Trophoblast cell (in vitro differentiated cells and primary cell): ENCODE data around the gene NME1.
A peak's percentile ranks its signal among the peaks of the same experiment; 100 is the strongest.

Experiments used
- DNase-seq, 2 donors: peaks; one replicate each; pipeline ENCODE4 v3.0.0-alpha.2; 2016
- H2AFZ ChIP-seq: 2 replicates; pipeline ENCODE4 v1.6.1; 2013; ENCODE audit warnings: low read length, moderate library complexity, mild to moderate bottlenecking; ENCODE audit not compliant: insufficient read depth, poor library complexity
- H2AK5ac ChIP-seq: 2 replicates; pipeline ENCODE4 v1.6.1; 2013; ENCODE audit warnings: mild to moderate bottlenecking, low read length
- H2BK120ac ChIP-seq: 2 replicates; pipeline ENCODE4 v1.6.1; 2013; ENCODE audit warnings: low read length, mild to moderate bottlenecking, moderate library complexity; ENCODE audit not compliant: insufficient read depth, poor library complexity
- H2BK12ac ChIP-seq: 2 replicates; pipeline ENCODE4 v1.6.1; 2013; ENCODE audit warnings: mild to moderate bottlenecking, low read length, moderate library complexity
- H2BK5ac ChIP-seq: 2 replicates; pipeline ENCODE4 v1.6.1; 2013; ENCODE audit warnings: low read length, low read depth, moderate library complexity, mild to moderate bottlenecking; ENCODE audit not compliant: poor library complexity
- H3K14ac ChIP-seq: 2 replicates; pipeline ENCODE4 v1.6.1; 2013; ENCODE audit warnings: mild to moderate bottlenecking, low read length
- H3K18ac ChIP-seq: 2 replicates; pipeline ENCODE4 v1.6.1; 2013; ENCODE audit warnings: mild to moderate bottlenecking, low read length
- H3K23ac ChIP-seq: 2 replicates; pipeline ENCODE4 v1.6.1; 2013; ENCODE audit warnings: low read length
- H3K27ac ChIP-seq: 2 replicates; pipeline ENCODE4 v1.5.1; 2013; ENCODE audit warnings: low read depth, mild to moderate bottlenecking, inconsistent platforms, low read length, moderate library complexity
- H3K27me3 ChIP-seq: 2 replicates; pipeline ENCODE4 v1.6.1; 2013; ENCODE audit warnings: inconsistent platforms, mild to moderate bottlenecking, low read length, moderate library complexity; ENCODE audit not compliant: insufficient read depth
- H3K36me3 ChIP-seq, 2 experiments: 1 replicate in 1 of 2; 2 replicates in 1 of 2; pipeline ENCODE4 v1.6.1; 2013; ENCODE audit warnings: low read length in 2 of 2, mild to moderate bottlenecking in 2 of 2, moderate library complexity in 1 of 2; ENCODE audit not compliant: insufficient read depth in 2 of 2, control insufficient read depth in 1 of 2
- H3K4ac ChIP-seq: 2 replicates; pipeline ENCODE4 v1.6.1; 2013; ENCODE audit warnings: low read depth, mild to moderate bottlenecking, low read length, moderate library complexity
- H3K4me1 ChIP-seq, 2 experiments: 1 replicate in 1 of 2; 2 replicates in 1 of 2; pipeline ENCODE4 v1.6.1; 2013; ENCODE audit warnings: low read length in 2 of 2, mild to moderate bottlenecking in 2 of 2, moderate library complexity in 1 of 2; ENCODE audit not compliant: insufficient read depth in 2 of 2, control insufficient read depth in 1 of 2
- H3K4me2 ChIP-seq: 2 replicates; pipeline ENCODE4 v1.6.1; 2013; ENCODE audit warnings: inconsistent platforms, mild to moderate bottlenecking, low read length, moderate library complexity
- H3K4me3 ChIP-seq: 2 replicates; pipeline ENCODE4 v1.5.1; 2013; ENCODE audit warnings: mild to moderate bottlenecking, low read depth, low read length, inconsistent platforms
- H3K79me1 ChIP-seq: one replicate; pipeline ENCODE4 v1.6.1; 2013; ENCODE audit warnings: low read length
- H3K79me2 ChIP-seq: 2 replicates; pipeline ENCODE4 v1.6.1; 2013; ENCODE audit warnings: low read length, mild to moderate bottlenecking; ENCODE audit not compliant: control insufficient read depth, insufficient read depth, poor library complexity
- H3K9ac ChIP-seq: 2 replicates; pipeline ENCODE4 v1.6.1; 2013; ENCODE audit warnings: mild to moderate bottlenecking, low read length
- H3K9me3 ChIP-seq: 2 replicates; pipeline ENCODE4 v1.6.1; 2013; ENCODE audit warnings: low read depth, mild to moderate bottlenecking, control low read depth, inconsistent platforms, low read length; ENCODE audit not compliant: insufficient read depth
- H4K12ac ChIP-seq: 2 replicates; pipeline ENCODE4 v1.6.1; 2013; ENCODE audit warnings: low read depth, mild to moderate bottlenecking, low read length, moderate library complexity
- H4K8ac ChIP-seq: 2 replicates; pipeline ENCODE4 v1.6.1; 2013; ENCODE audit warnings: low read depth, mild to moderate bottlenecking, low read length, moderate library complexity
- H4K91ac ChIP-seq: one replicate; pipeline ENCODE4 v1.6.1; 2013; ENCODE audit warnings: low read depth, mild to moderate bottlenecking, low read length, moderate library complexity
- WGBS: extraction: QIAGEN DNeasy Blood & Tissue Kit; methylation state at CpG from one replicate; pipeline ENCODE4 v1.1.7; 2013; ENCODE audit warnings: missing lambda C conversion rate; ENCODE audit not compliant: insufficient read length, insufficient coverage; ENCODE audit errors: extremely low coverage; 5-methylcytosine and 5-hydroxymethylcytosine counted together

The NME1 gene

DNA sequence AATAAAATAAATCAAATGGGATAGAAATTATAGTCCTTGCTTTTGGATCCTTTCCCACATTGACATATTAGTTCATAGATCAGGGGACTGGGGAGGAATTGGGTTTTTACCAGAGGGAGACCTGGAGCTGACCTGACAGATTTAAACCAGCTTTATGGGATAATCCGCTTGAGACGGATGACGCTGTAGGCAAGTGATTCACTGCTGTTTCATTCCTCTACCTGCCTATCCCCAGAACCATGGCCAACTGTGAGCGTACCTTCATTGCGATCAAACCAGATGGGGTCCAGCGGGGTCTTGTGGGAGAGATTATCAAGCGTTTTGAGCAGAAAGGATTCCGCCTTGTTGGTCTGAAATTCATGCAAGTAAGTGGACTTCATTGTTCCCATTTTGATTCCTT lies 2.1 kb downstream of the NME1 start:
- H3K4me3 ChIP-seq: no peak overlapping the region
- no peaks in the 10 kb centered on the region for H3K27me3 ChIP-seq
- H3K79me2 ChIP-seq: peaks cover 6% of the 10 kb centered on the region
- no peak overlapping the region for H2BK120ac ChIP-seq
- peaks cover 0 to 2% of the 10 kb centered on the region in 2 experiments for H3K4me1 ChIP-seq
- no peak overlapping the region for H3K4me2 ChIP-seq
- no peak overlapping the region for H4K12ac ChIP-seq
- no CpG with 5 or more reads among the region's 8 CpGs for WGBS
- H2BK5ac ChIP-seq: no peak overlapping the region
- no peak overlapping the region for H4K91ac ChIP-seq
- H2AK5ac ChIP-seq: no peak overlapping the region
- peaks cover 7 to 21% of the 10 kb centered on the region in 2 experiments for H3K36me3 ChIP-seq
- no peak overlapping the region for H3K9ac ChIP-seq
- H3K14ac ChIP-seq: no peak overlapping the region
- H3K9me3 ChIP-seq: no peaks in the 10 kb centered on the region
- no peak overlapping the region for H3K23ac ChIP-seq
- H2BK12ac ChIP-seq: no peak overlapping the region
- no peak overlapping the region for H3K27ac ChIP-seq
- DNase-seq: no peak
- H3K4ac ChIP-seq: peak overlapping the region; percentile 24
- peaks cover 6% of the 10 kb centered on the region for H3K79me1 ChIP-seq
- H4K8ac ChIP-seq: no peak overlapping the region
- H3K18ac ChIP-seq: no peak overlapping the region
- H2AFZ ChIP-seq: no peak overlapping the region

DNA sequence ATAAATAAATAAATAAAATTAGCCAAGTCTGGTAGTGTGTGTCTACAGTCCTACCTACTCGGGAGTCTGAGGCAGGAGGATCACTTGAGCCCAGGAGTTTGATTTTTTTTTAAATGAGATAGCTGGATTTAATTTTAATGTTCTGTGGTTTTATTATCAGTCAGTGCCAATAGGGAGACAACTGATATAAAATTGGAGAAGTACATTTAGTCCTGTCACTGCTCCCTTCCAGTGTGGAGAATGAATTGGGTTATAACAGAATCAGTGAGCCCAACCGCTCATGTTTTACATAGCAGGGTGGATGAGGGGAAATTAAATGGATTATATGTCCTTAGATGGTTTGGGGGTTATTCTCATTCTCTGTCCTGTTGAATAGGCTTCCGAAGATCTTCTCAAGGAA lies 6.2 kb downstream of the NME1 start:
- Histone ChIP-seq H4K8ac (no peak overlapping the region), H3K18ac (no peak overlapping the region), H4K12ac (no peak overlapping the region), H2BK12ac (no peak overlapping the region), H3K4me3 (no peak overlapping the region), H2BK120ac (no peak overlapping the region), H4K91ac (no peak overlapping the region), H2AK5ac (no peak overlapping the region), H3K79me1 (no peaks in the 10 kb centered on the region), H3K9ac (no peak overlapping the region), H3K4ac (no peak overlapping the region), H3K14ac (no peak overlapping the region), H3K27ac (no peak overlapping the region), H2AFZ (no peak overlapping the region), H3K36me3 (peaks cover 24 to 38% of the 10 kb centered on the region in 2 experiments), H3K27me3 (no peaks in the 10 kb centered on the region), H3K23ac (no peak overlapping the region), H3K9me3 (no peaks in the 10 kb centered on the region), H3K4me1 (no peaks in the 10 kb centered on the region), H3K4me2 (no peak overlapping the region), H2BK5ac (no peak overlapping the region), H3K79me2 (no peaks in the 10 kb centered on the region)
- no CpG with 5 or more reads among the region's 3 CpGs for WGBS
- DNase-seq: no peak

DNA sequence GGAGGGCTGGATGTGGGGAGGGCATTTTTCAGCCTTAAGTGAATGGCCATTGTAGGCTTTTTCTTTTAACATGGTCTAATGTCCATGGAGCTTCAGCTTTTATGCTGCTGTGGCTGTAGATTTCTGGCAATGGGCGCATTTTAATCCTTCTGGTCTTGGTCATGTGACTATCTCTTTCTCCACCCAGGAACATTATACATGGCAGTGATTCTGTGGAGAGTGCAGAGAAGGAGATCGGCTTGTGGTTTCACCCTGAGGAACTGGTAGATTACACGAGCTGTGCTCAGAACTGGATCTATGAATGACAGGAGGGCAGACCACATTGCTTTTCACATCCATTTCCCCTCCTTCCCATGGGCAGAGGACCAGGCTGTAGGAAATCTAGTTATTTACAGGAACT lies 8.2 kb downstream of the NME1 start:
- Histone ChIP-seq H3K79me1 (peaks cover 7% of the 10 kb centered on the region), H3K14ac (no peak overlapping the region), H3K9ac (no peak overlapping the region), H2AK5ac (no peak overlapping the region), H3K23ac (no peak overlapping the region), H3K18ac (no peak overlapping the region), H2BK12ac (no peak overlapping the region), H3K4me3 (no peak overlapping the region), H3K79me2 (peaks cover 4% of the 10 kb centered on the region), H2BK5ac (no peak overlapping the region), H2BK120ac (no peak overlapping the region), H4K8ac (no peak overlapping the region), H4K91ac (no peak overlapping the region), H4K12ac (no peak overlapping the region), H3K27ac (no peak overlapping the region), H3K4me1 (peaks cover 6 to 8% of the 10 kb centered on the region in 2 experiments), H2AFZ (no peak overlapping the region), H3K9me3 (no peaks in the 10 kb centered on the region), H3K27me3 (no peaks in the 10 kb centered on the region), H3K36me3 (peaks cover 24 to 32% of the 10 kb centered on the region in 2 experiments), H3K4ac (no peak overlapping the region), H3K4me2 (no peak overlapping the region)
- DNase-seq: no peak
- no CpG with 5 or more reads among the region's 3 CpGs for WGBS

DNA sequence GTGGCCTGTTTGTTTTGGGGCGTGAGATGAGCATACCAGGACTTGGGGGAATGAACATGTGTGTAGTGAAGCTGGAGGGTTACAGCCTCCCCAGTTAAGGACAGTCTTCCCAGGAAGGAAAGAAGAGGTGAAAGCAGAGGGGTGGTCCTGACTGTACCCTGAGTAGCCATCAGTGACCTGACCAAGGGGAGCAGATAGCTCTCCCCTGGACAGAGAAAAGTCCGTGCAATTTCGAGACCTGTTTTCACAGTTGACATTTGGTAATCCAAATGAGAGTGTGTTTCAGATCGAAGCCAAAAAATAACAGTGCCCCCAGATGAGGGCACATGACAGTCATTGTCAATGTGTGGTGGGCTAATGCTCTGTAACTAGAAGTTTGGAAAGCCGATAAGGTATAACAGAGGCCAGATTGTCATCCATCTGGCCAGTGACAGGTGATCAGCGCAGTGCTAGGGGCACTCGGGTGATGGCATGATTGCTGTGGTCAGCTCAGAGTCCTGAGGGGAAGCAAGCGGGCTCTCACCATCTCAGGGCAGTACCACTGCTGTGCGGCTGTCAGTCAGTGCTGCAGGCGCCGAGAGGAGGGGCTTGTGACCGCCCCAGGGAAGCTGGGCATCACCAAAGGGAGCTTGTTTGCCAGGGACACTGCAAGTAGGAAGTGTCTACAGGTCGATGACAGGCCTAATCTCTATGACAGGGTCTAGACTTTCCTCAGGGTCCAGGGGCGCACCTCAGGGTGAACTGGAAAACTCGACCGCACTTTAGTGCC lies 11.7 kb downstream of the NME1 start:
- Histone ChIP-seq H3K4ac (no peak overlapping the region), H3K79me2 (peaks cover 10% of the 10 kb centered on the region), H3K14ac (no peak overlapping the region), H3K4me3 (no peak overlapping the region), H3K36me3 (peaks cover 35 to 39% of the 10 kb centered on the region in 2 experiments), H4K91ac (peak overlapping the region; percentile 67), H2AK5ac (peak overlapping the region; percentile 16), H2AFZ (peak overlapping the region; percentile 80), H3K9ac (no peak overlapping the region), H3K4me2 (peak overlapping the region; percentile 73), H4K8ac (peak overlapping the region; percentile 96), H2BK5ac (no peak overlapping the region), H3K9me3 (no peaks in the 10 kb centered on the region), H3K18ac (no peak overlapping the region), H3K4me1 (peaks cover 7 to 10% of the 10 kb centered on the region in 2 experiments), H3K79me1 (peaks cover 11% of the 10 kb centered on the region), H2BK120ac (peak overlapping the region; percentile 55), H3K23ac (no peak overlapping the region), H4K12ac (peak overlapping the region; percentile 85), H3K27me3 (no peaks in the 10 kb centered on the region), H3K27ac (no peak overlapping the region), H2BK12ac (no peak overlapping the region)
- no CpG with 5 or more reads among the region's 16 CpGs for WGBS
- DNase-seq: no peak
